ENCODE measurements around the gene FBXL16.

Gene FBXL16

DNA sequence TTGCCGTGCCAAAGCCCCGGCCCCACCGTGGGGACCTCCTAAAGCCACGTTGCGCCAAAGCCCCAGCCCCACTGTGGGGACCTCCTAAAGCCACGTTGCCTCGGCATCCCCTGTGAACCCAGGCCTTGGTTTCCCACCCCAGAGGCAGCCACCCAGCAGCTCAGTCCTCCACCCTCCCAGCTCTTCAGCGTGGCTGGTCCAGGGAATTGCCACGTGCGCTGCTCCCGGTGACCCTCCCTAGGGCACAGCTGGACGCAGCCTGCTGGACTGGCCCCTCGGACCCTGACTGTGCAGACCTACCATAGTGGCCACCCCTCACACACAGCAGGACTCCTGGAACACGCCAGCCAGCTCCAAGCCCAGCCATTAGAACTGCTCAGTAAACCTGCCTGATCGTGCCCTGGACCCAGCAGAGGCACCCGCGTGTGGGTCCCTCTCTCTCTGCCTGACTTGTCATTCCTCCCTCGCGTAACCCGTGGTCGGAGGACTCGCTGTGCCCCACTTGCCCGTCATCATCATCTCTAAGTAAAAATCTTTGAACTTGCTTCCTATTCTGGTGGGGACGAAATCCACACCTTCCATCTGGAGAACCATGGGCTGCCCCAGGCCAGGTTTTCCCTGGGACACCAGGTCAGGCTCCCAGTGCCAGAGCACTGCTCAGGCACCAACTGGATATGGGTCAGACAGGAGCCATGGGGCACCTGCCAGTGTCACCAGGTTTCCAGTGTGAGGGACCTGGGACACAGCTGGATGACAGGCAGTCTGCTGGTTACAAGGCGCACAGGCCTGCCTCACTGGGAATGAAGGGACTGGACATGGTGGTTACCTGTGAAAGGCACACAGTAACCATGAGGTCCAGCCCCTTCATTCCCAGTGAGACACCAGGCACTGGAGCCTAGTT is 29.6 kb upstream of the FBXL16 start:
- DNase-seq (ENCODE audit: low spot score) = no peak

DNA sequence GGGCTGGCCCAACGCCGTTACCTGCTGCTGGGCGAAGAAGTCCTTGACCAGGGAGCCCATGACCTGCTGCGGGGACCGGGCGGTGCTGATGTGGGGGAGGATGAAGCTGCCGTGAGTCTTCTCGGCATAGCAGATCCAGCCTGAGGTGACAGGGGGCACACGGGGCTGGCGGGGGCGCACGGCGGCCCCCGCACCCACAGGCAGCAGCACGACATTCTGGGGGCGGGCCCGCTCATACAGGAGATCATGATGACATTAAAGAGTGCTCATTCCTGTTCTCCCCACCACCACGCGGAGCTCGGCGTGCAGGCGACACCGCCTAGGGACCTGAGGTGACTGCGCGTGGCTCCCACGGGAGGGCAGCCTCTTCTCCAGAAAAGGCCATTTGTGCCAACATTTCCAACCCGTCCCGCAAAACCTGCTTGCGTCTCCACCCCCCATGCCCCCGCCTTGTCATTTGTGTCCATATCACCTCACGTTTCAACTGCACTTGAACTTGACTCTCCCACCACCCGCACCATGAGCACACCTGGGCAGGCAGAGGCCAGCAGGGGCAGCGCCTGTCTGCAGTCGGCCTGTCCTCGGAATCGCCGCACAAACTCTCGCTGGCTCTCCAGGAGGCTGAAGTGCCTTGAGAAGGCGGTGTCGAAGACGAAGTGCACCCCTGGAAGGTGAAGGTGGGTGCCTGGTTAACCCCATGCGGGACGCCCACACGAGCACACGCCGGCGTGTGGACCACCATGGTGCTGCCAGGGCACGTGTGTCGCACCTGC is 28.8 kb upstream of the FBXL16 start:
- DNase-seq (ENCODE audit: low spot score) = no peak

DNA sequence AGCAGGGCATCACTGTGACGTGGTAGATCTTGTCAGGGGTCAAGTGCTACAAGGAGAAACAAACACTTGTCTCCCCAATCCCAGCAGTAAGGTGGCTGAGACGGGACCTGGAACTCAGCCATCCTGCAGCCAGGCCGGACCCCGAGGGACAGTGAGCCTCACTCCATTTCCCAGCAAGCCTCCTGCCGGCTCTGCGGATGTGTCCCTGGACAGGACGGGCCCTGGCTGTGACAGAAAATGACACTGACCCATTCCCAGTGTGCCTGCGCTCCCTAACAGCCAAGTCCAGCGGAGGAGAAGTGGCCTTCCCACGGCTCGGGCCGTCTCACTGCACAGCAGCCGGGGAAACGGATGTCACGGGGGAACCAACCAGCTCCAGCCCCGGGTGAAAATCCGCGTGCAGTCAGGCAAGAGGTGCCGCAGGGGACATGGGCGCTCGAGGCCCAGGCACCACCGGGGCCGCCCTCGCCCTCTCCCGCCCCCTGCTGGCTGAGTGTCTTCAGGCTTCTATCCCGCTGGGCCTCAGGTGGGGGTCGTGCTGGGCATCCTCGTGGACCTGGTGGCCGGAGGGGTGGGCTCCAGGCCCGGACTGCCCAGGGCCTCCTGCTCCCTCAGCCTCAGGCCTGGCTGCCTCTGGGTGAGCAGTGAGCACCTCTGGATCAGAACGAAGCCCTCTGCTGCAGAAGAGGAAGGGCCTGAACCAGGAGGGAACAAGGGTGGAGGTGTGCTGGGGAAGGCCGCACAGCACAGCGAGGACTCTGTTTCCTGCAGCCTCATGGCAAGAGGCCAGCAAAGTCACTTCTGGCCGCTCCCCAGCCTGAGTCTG is 28.0 kb upstream of the FBXL16 start:
- no peak for DNase-seq (ENCODE audit: low spot score)

DNA sequence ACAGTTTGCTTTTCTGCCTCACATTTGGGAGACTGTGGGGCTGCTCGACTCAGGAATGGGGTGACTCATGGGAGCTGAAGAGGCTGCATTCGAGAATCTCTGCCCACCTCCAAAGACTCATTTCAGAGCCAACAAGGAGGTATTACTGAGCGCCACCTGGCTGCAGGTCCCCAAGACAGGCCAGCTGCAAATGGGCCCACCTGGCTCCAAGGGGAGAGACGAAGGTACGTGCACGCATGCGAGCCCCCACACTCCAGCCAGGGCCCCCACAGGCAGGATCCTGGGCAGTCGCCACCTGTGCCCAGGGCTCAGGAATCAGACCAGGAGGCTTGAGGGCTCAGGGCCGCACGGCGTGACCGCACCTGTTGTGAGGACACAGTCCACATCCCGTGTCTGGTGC is 27.3 kb upstream of the FBXL16 start:
- no peak for DNase-seq (ENCODE audit: low spot score)

DNA sequence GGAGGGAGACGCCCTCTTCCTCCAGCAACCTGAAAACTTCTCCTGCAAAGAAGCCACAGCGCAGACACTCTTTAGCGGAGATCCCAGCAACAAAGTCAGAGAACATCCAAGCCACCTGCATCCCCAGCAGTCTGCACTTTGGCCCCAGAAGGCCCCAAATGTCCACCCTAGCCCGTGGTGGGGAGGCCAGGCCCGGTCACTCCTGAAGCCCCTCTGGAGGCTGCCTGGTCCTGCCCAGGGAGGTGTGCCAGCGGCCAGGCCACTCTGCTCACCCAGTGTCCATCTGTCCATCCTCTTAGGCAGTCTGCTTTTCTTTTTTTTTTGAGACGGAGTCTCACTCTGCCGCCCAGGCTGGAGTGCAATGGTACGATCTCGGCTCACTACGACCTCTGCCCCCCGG is 26.7 kb upstream of the FBXL16 start:
- DNase-seq (ENCODE audit: low spot score) = no peak

DNA sequence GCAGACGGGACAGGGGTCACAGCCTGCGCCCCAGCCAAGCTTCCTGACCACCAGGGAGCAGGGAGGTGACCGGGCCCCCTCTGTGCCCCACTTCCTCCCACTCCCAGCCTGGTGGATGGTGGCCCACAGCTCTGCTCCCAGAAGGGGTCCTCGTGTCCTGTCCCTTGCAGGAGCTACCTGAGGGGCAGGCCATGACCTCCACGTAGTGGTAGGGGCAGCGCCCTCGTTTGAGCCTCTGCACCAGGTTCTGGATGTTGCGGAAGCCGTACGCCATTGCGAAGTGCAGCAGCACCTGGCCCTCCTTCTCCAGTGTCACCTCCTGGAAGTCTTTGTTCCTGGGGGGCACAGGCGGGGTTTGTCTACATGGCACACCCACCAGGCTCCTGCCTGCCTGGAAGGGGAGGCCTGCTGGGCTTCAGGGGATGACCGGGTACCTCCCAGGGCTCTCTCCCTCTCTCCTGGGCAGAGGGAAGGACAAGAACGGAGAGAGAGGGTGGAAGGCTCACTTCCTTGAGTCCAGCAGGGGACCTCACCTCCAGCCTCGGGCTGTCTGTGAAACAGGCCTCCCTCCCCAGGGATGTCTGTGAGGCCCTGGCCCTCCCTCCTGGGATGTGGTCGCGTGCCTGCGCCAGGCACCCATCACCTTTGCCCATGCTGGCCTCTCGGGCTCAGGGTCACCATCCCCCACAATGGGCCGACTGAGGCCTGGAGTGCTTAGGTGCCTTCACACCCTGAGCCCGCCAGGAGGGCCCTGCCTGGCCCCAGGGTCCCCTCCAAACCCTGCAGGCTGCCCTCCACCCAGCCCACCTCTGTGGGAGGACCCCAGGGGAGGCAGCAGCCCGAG is 25.3 kb upstream of the FBXL16 start:
- no peak for DNase-seq (ENCODE audit: low spot score)

DNA sequence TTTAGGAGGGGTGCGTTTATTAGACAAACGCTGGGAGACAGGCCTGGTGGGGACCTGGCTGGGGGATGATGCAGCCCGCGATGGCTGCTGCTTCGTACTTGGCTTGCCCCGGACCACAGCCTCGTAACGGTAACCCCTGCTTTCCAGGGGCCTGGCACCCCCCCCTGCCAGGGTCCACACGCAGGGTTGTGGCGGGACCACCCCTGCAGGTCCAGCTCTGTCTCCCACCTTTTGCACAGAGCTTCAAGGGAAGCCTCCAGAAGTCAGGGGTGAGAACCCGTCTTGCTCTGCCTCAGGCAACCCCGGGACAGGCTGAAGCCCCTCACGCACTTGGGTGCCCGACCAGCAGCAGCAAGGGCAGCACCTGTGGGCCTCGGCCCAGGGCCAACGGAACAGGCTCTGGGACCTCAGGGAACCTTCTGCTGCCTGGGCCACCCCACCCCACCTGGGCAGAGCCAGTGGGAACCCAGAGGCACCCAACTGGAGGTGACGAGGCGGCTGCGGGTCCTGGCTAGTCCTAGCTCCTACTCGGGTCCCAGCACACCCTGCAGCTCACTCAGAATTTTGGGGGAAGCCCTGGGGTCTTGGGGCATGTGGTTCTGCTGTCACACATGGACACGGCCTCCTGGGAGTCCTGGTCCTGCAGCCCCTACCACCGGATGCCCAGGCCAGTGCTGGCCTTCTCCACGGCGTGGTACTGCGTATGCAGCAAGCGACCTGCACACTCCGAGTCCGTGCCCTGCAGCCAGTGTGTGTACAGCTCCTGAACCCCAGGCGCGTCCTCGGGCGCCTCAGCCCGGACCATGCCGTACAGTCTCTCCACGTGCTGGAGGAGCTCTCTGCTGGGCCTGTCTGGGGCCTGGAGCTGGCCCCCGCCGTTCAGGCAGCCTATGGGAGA is 24.4 kb upstream of the FBXL16 start:
- DNase-seq (ENCODE audit: low spot score) = no peak

DNA sequence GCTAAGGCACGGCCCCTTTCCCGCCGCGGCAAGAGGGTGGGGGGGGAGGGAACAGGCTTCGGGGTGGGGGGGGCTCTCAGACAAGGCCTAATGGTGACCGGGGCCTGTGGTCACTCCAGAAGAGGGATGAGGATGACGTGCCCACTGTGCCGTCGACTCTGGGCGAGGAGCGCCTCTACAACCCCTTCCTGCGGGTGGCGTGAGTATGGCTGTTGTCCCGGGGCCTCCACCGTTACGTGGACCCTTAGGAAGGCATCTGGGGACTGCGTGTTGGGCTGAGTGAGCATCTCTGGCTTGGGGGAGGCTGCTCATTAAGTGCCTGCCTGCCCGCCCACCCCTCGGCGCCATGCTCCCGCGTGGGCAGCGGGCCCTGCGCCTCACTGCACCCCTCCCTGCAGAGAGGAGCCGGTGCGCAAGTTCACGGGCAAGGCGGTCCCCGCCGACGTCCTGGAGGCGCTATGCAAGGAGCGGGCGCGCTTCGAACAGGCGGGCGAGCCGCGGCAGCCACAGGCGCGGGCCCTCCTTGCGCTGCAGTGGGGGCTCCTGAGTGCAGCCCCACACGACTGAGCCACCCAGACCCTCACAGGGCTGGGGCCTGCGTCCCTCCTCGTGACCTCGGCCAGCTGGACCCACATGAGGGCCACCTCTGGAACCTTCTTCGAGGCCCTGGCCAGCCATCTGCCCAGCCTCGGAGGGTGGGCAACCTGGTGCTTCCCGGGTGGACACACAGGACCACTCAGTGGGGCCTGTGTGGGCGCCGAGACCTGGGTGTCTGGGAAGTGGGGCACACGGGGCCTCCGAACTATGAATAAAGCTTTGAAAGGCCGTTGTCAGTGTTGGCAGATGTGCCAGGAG is 23.5 kb upstream of the FBXL16 start:
- DNase-seq (ENCODE audit: low spot score) = no peak

DNA sequence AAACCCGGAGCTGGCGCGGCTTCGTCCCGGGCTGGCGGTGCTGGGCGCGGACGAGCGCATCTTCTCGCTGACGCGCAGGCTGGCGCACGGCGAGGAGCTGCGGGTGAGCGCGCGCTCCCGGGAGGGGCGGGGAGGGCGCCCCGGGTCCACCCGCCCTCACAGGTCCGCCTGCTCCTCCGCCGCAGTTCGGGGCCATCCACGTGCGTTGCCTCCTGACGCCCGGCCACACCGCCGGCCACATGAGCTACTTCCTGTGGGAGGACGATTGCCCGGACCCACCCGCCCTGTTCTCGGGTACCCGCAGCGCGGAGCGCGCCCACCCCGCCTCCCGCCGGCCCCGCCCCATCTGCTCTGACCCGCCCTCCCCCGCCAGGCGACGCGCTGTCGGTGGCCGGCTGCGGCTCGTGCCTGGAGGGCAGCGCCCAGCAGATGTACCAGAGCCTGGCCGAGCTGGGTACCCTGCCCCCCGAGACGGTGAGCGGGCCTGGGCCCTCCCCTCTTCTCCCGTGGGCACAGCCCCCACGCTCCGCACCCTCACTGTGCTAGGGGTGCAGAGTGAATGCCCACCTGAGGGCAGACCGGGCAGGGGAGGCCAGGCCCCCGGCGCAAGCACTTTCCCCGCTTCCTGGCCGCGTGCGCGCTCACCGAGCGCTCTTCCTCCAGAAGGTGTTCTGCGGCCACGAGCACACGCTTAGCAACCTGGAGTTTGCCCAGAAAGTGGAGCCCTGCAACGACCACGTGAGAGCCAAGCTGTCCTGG is 22.7 kb upstream of the FBXL16 start:
- DNase-seq (ENCODE audit: low spot score) = peak; percentile 83

DNA sequence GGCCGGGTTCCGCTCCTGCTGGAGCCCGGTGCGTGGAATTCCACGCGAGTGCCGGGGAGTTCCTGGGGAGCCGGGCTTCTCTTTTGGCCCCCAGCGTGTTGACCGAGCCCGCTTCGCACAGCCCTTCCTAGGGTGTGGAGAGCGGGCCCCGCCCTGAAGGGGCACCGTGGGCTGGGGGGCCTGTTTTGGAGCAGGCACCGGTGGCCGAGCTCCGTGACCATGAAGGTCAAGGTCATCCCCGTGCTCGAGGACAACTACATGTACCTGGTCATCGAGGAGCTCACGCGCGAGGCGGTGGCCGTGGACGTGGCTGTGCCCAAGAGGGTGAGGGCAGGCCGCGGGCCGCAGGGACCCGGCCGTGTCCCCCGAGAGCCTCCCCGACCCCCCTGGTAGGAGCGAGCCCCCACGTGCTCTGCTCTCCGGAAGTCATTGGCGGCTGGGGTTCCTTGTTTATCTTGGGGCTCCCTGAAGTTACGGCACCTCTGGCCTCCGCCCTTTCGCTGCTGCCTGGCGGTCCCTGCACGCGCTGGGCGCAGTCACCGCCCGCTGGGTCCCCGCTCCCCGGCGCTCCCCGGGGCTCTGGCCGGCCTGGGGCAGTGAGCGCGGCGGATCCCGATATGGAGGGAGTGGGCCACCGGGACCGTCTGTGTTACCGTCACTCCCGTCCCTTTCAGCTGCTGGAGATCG is 21.8 kb upstream of the FBXL16 start:
- no peak for DNase-seq (ENCODE audit: low spot score)

DNA sequence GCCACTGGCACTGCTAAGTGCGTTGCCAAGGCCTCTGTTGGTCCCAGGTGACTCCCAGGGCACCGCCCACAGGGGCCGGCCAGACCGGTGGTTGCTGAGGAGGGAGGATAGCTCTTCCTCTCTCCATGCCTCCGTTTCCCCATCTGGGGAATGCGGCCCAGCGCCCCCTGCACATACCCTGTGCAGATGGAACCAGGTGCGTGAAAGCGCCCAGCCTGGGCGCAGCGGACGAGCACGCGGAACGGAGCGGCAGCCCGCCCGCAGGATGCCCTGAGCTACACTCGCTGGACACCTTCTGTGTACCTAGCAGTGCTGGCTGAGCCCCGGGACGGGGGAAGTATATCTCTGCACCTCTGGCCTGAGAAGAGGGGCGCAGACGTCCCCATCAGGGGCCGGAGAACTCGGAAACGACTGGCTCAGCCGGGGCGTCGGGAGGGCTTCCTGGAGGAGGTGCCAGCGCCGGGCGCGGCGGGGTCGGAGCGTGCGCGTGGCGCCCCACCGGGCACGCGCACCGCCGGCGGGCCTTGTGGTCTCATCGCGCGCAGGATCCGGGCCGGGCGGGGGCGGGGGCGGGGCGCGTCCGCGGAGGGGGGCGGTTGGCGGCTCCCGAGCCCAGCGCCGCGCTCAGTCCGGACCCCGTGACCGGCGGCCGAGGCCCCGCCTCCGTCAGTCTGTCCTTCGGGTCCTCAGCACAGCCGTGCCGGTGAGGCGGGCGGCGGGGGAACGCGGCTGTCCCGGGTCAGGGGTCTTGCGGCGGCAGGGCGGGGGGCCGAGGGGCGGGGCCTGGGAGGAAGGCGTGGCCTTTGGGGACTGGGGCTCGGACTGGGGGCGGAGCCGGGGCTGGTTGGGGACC is 21.1 kb upstream of the FBXL16 start, which contains the start of the genes CCDC78 and HAGHL:
Gene CCDC78, minus strand, starts transcription at position 6 of the 853 bp plus-strand sequence. CDS start 76 bp downstream, outside the sequence.
Gene HAGHL, plus strand, starts transcription at position 669 of the 853 bp plus-strand sequence. CDS start 404 bp downstream, outside the sequence.
- no peak for DNase-seq (ENCODE audit: low spot score)

DNA sequence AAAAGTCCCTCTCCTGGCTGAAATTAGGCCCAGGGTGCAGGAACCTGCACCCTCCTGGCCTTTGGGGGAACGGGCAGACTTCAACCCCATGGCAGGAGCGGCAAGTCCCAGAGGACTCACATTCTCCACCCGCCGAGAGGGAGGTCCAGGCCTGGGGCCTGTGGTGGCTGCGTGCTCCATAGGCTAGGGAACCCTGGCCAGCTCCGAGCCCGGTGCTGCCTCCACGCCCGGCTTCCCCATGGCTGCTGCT is 20.5 kb upstream of the FBXL16 start:
- DNase-seq (ENCODE audit: low spot score) = no peak

DNA sequence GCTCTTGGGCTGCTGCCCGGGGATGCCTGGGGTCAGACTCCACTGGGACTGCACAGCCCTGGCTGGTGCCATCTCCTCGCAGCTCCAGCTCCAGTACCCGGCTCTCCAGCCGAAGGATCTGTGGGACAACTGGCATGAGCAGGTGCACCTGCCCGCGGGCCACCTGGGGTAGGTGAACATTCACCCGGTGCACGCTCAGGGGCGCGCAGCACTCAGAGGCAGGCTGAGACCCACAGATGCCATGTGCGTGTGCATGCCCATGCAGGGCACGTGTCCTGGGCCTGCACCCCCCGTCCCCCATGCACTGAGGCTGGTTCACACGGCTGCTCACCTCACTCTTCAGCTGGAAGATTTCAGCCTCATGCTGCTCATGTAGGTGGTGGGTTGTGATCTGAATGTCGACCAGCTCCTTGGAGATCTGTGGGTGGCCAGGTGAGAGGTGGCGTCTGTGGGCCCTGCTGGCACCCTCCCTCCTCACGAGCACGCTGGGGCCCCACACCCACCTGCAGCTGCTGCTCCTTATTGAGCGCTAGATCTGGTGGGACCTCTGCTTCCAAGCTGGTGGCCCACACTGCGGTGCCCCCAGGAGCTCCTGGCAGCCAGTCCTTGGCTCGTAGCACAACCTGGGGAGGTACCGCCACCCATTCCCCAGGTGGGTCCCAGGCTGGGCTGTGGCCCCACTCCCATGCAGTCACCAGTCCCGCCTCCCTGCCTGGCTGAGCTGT is 20.0 kb upstream of the FBXL16 start:
- no peak for DNase-seq (ENCODE audit: low spot score)

DNA sequence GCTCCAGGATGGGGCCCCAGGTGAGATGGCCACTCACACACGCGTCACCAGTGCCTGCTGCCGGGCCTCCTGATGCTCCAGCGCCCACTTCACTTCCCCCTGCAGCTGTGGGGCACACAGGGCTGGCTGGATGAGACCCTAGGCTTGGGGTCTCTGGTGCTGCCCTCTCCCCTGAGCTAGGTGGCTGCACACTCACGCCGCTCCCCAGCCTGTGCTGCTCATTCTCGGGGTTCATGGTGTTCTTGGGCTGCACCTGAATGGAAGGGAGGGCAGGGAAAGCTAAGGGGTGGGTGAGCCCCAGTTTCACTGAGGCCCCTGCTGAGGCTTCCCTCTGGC is 19.4 kb upstream of the FBXL16 start:
- no peak for DNase-seq (ENCODE audit: low spot score)

DNA sequence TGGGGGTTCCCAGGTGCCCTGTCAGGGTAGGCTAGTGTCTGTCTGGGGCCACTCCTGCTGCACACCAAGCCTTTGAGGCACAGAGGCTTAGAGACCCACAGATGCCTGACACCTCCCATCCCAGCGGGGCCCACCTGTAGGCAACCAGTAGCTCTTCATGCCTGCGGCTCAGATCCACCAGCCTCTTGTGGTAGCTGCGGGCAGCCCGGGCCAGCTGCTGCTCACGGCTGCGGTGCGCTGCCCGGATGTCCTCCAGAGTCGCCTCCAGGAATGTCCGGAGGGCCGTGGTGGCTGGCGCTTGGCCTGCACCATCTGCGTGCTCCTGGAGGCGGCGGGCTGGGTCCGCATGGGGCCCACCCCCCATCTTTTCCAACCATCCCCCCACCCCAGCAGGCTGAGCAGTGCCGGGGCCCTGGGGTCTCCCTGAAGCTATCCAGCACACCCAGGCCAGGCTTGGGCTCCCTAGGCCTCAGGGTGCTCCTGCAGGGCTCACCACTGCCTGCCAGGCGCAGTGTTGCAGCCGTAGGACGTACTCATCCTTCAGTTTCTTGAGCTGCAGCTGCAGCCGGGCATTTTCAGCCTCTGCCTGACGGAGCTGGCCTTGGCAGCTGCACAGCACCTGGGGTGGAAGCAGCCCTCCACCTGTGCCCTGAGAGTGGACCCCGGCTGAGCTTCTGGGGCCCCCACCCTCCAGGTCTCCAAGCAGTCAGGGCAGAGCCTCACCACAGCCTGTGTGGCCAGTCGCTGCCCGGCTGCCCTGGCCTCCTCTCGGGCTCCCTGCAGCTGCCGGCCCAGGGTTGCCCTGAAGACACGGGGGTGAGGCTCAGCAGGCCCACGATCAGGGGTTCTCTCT is 18.8 kb upstream of the FBXL16 start:
- no peak for DNase-seq (ENCODE audit: low spot score)

All from SK-N-DZ (cell line).